Measurements from ENCODE around the gene ZBTB25. TPM values are rescaled to one million over a fixed set of nuclear protein-coding genes. Genes with fewer than 3 reads are reported as not detected.

The ZBTB25 gene
- total RNA-seq, 4 donors from 2014 or later, result 7.8 to 15.1 (median 9.1) TPM

DNA sequence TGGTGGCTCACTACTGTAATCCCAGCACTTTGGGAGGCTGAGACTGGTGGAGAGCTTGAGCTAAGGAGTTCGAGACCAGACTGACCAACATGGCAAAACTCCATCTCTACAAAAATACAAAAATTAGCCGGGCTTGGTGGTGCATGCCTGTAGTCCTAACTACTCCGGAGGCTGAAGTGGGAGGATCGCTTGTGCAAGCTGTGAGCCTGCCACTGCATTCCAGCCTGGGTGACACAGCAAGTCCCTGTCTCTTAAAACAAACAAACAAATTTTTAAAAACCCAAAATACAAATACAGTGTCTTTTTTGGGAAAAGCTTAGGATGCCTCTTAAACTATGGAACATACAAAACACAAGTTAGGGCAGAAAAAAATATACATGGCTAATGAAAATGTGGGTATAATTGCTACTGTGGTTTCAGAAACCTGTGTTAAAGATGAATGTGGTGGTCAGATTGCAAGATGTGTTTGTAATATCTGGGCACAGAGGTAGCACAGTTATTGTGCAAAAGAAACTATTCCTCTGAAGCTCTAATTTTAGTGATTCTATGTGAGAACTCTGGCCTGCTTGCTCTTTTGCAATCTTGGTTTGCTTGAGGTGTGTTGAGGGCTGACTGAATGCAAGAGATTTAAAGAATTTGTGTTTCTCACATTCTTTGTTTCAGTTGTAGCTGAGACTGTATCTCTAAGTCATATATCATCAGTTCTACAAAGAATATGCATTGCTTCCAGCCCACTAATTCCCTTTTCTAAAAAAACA, 33.0 kb upstream of the ZBTB25 start:
- TF ChIP-seq POLR2A (IDR thresholded peaks at IDR 0.05), result no peak
- TF ChIP-seq, protein P1, sequence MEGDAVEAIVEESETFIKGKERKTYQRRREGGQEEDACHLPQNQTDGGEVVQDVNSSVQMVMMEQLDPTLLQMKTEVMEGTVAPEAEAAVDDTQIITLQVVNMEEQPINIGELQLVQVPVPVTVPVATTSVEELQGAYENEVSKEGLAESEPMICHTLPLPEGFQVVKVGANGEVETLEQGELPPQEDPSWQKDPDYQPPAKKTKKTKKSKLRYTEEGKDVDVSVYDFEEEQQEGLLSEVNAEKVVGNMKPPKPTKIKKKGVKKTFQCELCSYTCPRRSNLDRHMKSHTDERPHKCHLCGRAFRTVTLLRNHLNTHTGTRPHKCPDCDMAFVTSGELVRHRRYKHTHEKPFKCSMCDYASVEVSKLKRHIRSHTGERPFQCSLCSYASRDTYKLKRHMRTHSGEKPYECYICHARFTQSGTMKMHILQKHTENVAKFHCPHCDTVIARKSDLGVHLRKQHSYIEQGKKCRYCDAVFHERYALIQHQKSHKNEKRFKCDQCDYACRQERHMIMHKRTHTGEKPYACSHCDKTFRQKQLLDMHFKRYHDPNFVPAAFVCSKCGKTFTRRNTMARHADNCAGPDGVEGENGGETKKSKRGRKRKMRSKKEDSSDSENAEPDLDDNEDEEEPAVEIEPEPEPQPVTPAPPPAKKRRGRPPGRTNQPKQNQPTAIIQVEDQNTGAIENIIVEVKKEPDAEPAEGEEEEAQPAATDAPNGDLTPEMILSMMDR (IDR thresholded peaks at IDR 0.05), result no peak
- WGBS, 2 donors, result 70 to 72% methylated on average over 4 of the region's 4 CpGs
- no peak for DNase-seq (ENCODE audit: low spot score in 2 of 2)
- no peak overlapping the region for H3K4me3 ChIP-seq (ENCODE audit: low read depth, poor library complexity, severe bottlenecking)
- intact Hi-C loops (cut with DNase I; ENCODE audit: low total_unique reads), result loop anchor here (5.0 kb wide), 1 partner anchor 101 kb away; no protein-coding TSS in a partner anchor

GRCh38 chr14:64531567-64531966, 27.9 kb upstream of the ZBTB25 start:
- H3K4me3 ChIP-seq (ENCODE audit: low read depth, poor library complexity, severe bottlenecking), result no peak overlapping the region
- TF ChIP-seq, protein P1 (IDR thresholded peaks at IDR 0.05), result no peak
- TF ChIP-seq POLR2A (IDR thresholded peaks at IDR 0.05), result no peak
- 60 to 78% methylated on average over 2 of the region's 2 CpGs for WGBS, 2 donors
- DNase-seq (ENCODE audit: low spot score in 2 of 2), result no peak
- intact Hi-C loops (cut with DNase I; ENCODE audit: low total_unique reads), result no loop called here

DNA sequence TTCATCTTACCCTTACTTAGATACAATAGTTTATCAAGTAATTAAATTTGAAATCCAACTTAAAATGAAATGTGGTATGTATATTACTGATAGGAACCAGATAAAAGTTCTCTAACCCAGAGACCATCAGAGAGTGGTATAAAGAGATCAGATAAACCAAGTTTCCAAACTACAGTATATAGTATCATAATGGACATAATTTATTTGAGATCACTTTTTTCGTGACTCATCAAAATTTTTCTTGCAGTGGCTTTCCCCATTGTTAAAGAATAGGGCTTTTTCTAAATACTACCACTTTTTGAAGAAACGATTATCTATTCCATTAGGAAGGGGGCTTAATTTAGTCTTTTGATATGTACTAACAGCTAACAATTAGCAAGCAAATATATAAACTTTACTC, 21.7 kb upstream of the ZBTB25 start:
- intact Hi-C loops (cut with DNase I; ENCODE audit: low total_unique reads), result no loop called here
- WGBS, 2 donors, result 90 to 98% methylated on average over 2 of the region's 2 CpGs
- no peak for DNase-seq (ENCODE audit: low spot score in 2 of 2)
- H3K4me3 ChIP-seq (ENCODE audit: low read depth, poor library complexity, severe bottlenecking), result no peak overlapping the region
- TF ChIP-seq, protein P1 (IDR thresholded peaks at IDR 0.05), result no peak
- no peak for TF ChIP-seq POLR2A (IDR thresholded peaks at IDR 0.05)

DNA sequence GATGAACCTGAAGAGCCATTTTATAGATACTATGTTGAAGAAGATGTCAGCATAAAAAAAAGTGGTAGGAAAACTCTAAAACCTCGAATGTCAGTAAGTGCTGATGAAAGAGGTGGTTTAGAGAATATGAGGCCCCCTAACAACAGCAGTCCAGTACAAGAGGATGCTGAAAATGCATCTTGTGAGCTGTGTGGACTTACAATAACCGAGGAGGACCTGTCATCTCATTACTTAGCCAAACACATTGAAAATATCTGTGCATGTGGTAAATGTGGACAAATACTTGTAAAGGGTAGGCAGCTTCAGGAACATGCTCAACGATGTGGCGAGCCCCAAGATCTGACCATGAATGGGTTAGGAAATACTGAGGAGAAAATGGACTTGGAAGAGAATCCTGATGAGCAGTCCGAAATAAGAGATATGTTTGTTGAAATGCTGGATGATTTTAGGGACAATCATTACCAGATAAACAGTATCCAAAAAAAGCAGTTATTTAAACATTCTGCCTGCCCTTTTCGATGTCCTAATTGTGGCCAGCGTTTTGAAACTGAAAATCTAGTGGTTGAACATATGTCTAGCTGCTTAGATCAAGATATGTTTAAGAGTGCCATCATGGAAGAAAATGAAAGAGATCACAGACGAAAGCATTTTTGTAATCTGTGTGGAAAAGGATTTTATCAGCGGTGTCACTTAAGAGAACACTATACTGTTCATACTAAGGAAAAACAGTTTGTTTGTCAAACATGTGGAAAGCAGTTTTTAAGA, 19.1 kb upstream of the ZBTB25 start:
- WGBS, 2 donors, result 83 to 87% methylated on average over 9 of the region's 9 CpGs
- no peak overlapping the region for H3K4me3 ChIP-seq (ENCODE audit: low read depth, poor library complexity, severe bottlenecking)
- intact Hi-C loops (cut with DNase I; ENCODE audit: low total_unique reads), result no loop called here
- TF ChIP-seq POLR2A (IDR thresholded peaks at IDR 0.05), result no peak
- TF ChIP-seq, protein P1 (IDR thresholded peaks at IDR 0.05), result no peak
- no peak for DNase-seq (ENCODE audit: low spot score in 2 of 2)

DNA sequence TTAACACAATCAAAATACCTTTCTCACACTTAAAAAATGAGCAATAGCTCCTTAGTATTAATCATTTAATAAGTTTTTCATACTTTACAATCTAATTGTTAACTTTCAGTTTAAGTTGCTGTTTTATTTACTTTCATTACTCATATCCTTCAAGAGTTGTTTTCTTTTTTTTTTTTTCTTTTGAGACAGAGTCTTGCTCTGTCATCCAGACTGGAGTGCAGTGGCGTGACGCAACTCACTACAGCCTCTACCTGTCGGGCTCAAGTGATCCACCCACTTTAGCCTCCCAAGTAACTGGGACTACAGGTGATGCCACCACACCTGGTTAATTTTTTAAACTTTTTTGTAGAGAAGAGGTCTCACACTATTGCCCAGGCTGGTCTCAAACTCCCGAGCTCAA, 17.1 kb upstream of the ZBTB25 start:
- intact Hi-C loops (cut with DNase I; ENCODE audit: low total_unique reads), result no loop called here
- DNase-seq (ENCODE audit: low spot score in 2 of 2), result no peak
- no peak overlapping the region for H3K4me3 ChIP-seq (ENCODE audit: low read depth, poor library complexity, severe bottlenecking)
- no peak for TF ChIP-seq POLR2A (IDR thresholded peaks at IDR 0.05)
- TF ChIP-seq, protein P1 (IDR thresholded peaks at IDR 0.05), result no peak
- WGBS, 2 donors, result 92 to 94% methylated on average over 4 of the region's 4 CpGs
